ENCODE measurements around the gene PSENEN.

- TF ChIP-seq SIN3A (IDR thresholded peaks at IDR 0.05; ENCODE audit: borderline replicate concordance in 2 of 2, control insufficient read depth in 1 of 2, low read depth in 2 of 2, low read length in 2 of 2) (no peak), ELF2 (CRISPR knock-in tag; IDR thresholded peaks at IDR 0.05) (no peak), GATAD2B (IDR thresholded peaks at IDR 0.05; ENCODE audit: borderline replicate concordance) (no peak), CREB1 (IDR thresholded peaks at IDR 0.05) (no peak), CREB1 (CRISPR knock-in tag; IDR thresholded peaks at IDR 0.05) (no peak), ZNF41 (CRISPR knock-in tag; conservative IDR thresholded peaks at IDR 0.05) (no peak), TBL1XR1 (IDR thresholded peaks at IDR 0.05; ENCODE audit: low read length in 2 of 2) (no peak), MCM7 (IDR thresholded peaks at IDR 0.05) (no peak), CTCF (IDR thresholded peaks at IDR 0.05 in 2 of 3, conservative IDR thresholded peaks at IDR 0.05 in 1 of 3; ENCODE audit: insufficient read depth in 2 of 3, low read depth in 1 of 3, low read length in 3 of 3) (no peak), ATF2 (CRISPR knock-in tag; IDR thresholded peaks at IDR 0.05) (no peak), ZNF124 (CRISPR knock-in tag; IDR thresholded peaks at IDR 0.05) (no peak), ZNF324 (CRISPR knock-in tag; IDR thresholded peaks at IDR 0.05) (no peak), POLR2AphosphoS5 (IDR thresholded peaks at IDR 0.05; ENCODE audit: control insufficient read depth, insufficient read depth, low read depth, low read length) (no peak), HMGXB4 (CRISPR knock-in tag; IDR thresholded peaks at IDR 0.05) (no peak), CBX1 (IDR thresholded peaks at IDR 0.05; ENCODE audit: low read depth) (no peak)
Measured at GRCh38 chr19:35730326-35730725, 15.1 kb upstream of the PSENEN start.
